HPDE6-E6E7 (cell line): ENCODE results near the gene SYNE2.

Experiments
- DNase-seq: peaks from one replicate; pipeline ENCODE4 v3.0.0; 2011; ENCODE audit warnings: missing footprints; ENCODE audit errors: extremely low spot score

SYNE2 gene

GRCh38 chr14:64069634-64070359, 217.0 kb downstream of the SYNE2 start:
- DNase-seq: no peak

GRCh38 chr14:64074961-64075612, 222.3 kb downstream of the SYNE2 start:
- DNase-seq: no peak

GRCh38 chr14:64075613-64076005, 222.8 kb downstream of the SYNE2 start:
- no peak for DNase-seq

- DNase-seq: no peak
Observed at GRCh38 chr14:64080452-64080851, 227.6 kb downstream of the SYNE2 start.

- no peak for DNase-seq
Observed at GRCh38 chr14:64081174-64081746, 228.5 kb downstream of the SYNE2 start.

- DNase-seq: no peak
Observed at GRCh38 chr14:64082837-64083236, 230.0 kb downstream of the SYNE2 start.

- DNase-seq: no peak
Observed at GRCh38 chr14:64088647-64088964, 235.8 kb downstream of the SYNE2 start.

GRCh38 chr14:64089920-64090319, 237.1 kb downstream of the SYNE2 start:
- DNase-seq: no peak

- DNase-seq: no peak
Observed at GRCh38 chr14:64091217-64091616, 238.4 kb downstream of the SYNE2 start.

- DNase-seq: no peak
Observed at GRCh38 chr14:64092338-64092737, 239.5 kb downstream of the SYNE2 start.

GRCh38 chr14:64092940-64093339, 240.1 kb downstream of the SYNE2 start:
- DNase-seq: no peak

- DNase-seq: no peak
Observed at GRCh38 chr14:64095620-64096019, 242.8 kb downstream of the SYNE2 start.

- DNase-seq: no peak
Observed at GRCh38 chr14:64098120-64098519, 245.3 kb downstream of the SYNE2 start.

GRCh38 chr14:64107438-64107837, 254.6 kb downstream of the SYNE2 start:
- no peak for DNase-seq

- no peak for DNase-seq
Observed at GRCh38 chr14:64109819-64110554, 257.2 kb downstream of the SYNE2 start.

- no peak for DNase-seq
Observed at GRCh38 chr14:64110802-64111201, 258.0 kb downstream of the SYNE2 start.

GRCh38 chr14:64112867-64113678, 260.3 kb downstream of the SYNE2 start:
- peak; percentile 27 for DNase-seq

- peak; percentile 14 for DNase-seq
Observed at GRCh38 chr14:64114166-64114565, 261.4 kb downstream of the SYNE2 start.

- DNase-seq: no peak
Observed at GRCh38 chr14:64114796-64115195, 262.0 kb downstream of the SYNE2 start.

- DNase-seq: no peak
Observed at GRCh38 chr14:64115401-64115800, 262.6 kb downstream of the SYNE2 start.

- peak; percentile 86 for DNase-seq
Observed at GRCh38 chr14:64117671-64118402, 265.0 kb downstream of the SYNE2 start.
